Chondrocyte (in vitro differentiated cells): ENCODE measurements around the gene ARID3C. TPM values are rescaled to one million over a fixed set of nuclear protein-coding genes. Genes with fewer than 3 reads are reported as not detected.

Source experiments
- DNase-seq: peaks from one replicate; pipeline ENCODE4 v3.0.0; 2021; ENCODE audit warnings: mixed read lengths, low spot score
- H3K27ac Mint-ChIP-seq: one replicate; pipeline ENCODE4 v1.8.0; 2021; ENCODE audit warnings: mild to moderate bottlenecking, moderate library complexity, mixed read lengths; ENCODE audit not compliant: unreplicated experiment
- H3K27me3 Mint-ChIP-seq: 2 replicates; pipeline ENCODE4 v1.8.0; 2021; ENCODE audit warnings: low read depth, mixed read lengths
- H3K36me3 Mint-ChIP-seq: 2 replicates; pipeline ENCODE4 v1.8.0; 2021; ENCODE audit warnings: low read depth, mixed read lengths
- H3K4me1 Mint-ChIP-seq: 2 replicates; pipeline ENCODE4 v1.8.0; 2021; ENCODE audit warnings: low read depth, mild to moderate bottlenecking, mixed read lengths
- H3K4me3 Mint-ChIP-seq: one replicate; pipeline ENCODE4 v1.8.0; 2021; ENCODE audit warnings: mild to moderate bottlenecking, moderate library complexity, mixed read lengths; ENCODE audit not compliant: unreplicated experiment
- H3K9me3 Mint-ChIP-seq: 2 replicates; pipeline ENCODE4 v1.8.0; 2021; ENCODE audit warnings: low read depth, mixed read lengths
- CTCF ChIP-seq: fragments of 200-600 bp; sonication (generic); IDR thresholded peaks from 2 replicates; pipeline ENCODE4 v1.5.0; 2021; ENCODE audit warnings: antibody characterized with exemption, mild to moderate bottlenecking, moderate library complexity
- total RNA-seq: library from RNA; stranded (reverse); gene quantifications from 3 replicates; pipeline ENCODE4 v1.2.1, GENCODE V29; 2021

ARID3C gene
- total RNA-seq, 1 donor from 2014 or later: 0.20 TPM

GRCh38 chr9:34610434-34611206 lies 18.2 kb downstream of the ARID3C start:
- Mint-ChIP-seq H3K27ac (no peak overlapping the region), H3K4me3 (no peak overlapping the region), H3K27me3 (no peaks in the 10 kb centered on the region), H3K4me1 (peaks cover 19% of the 10 kb centered on the region), H3K36me3 (no peaks in the 10 kb centered on the region), H3K9me3 (no peaks in the 10 kb centered on the region)
- no peak for DNase-seq
- no peak for TF ChIP-seq CTCF

- Mint-ChIP-seq H3K4me1 (peaks cover 10% of the 10 kb centered on the region), H3K9me3 (no peaks in the 10 kb centered on the region), H3K4me3 (no peak overlapping the region), H3K27me3 (peaks cover 6% of the 10 kb centered on the region), H3K36me3 (no peaks in the 10 kb centered on the region), H3K27ac (no peak overlapping the region)
- no peak for DNase-seq
- no peak for TF ChIP-seq CTCF
Measured at GRCh38 chr9:34607331-34607730, 21.5 kb downstream of the ARID3C start.

- no peak for TF ChIP-seq CTCF
- Mint-ChIP-seq H3K27ac (no peak overlapping the region), H3K9me3 (no peaks in the 10 kb centered on the region), H3K4me3 (no peak overlapping the region), H3K4me1 (peaks cover 7% of the 10 kb centered on the region), H3K36me3 (no peaks in the 10 kb centered on the region), H3K27me3 (peaks cover 6% of the 10 kb centered on the region)
- DNase-seq: no peak
Measured at GRCh38 chr9:34606905-34607304, 22.0 kb downstream of the ARID3C start.

GRCh38 chr9:34606190-34606589 lies 22.7 kb downstream of the ARID3C start:
- Mint-ChIP-seq H3K4me1 (peaks cover 2% of the 10 kb centered on the region), H3K27ac (no peak overlapping the region), H3K9me3 (no peaks in the 10 kb centered on the region), H3K4me3 (no peak overlapping the region), H3K36me3 (no peaks in the 10 kb centered on the region), H3K27me3 (peaks cover 10% of the 10 kb centered on the region)
- no peak for DNase-seq
- no peak for TF ChIP-seq CTCF

- Mint-ChIP-seq H3K27ac (no peak overlapping the region), H3K4me3 (no peak overlapping the region), H3K27me3 (peaks cover 18% of the 10 kb centered on the region), H3K4me1 (no peaks in the 10 kb centered on the region), H3K9me3 (no peaks in the 10 kb centered on the region), H3K36me3 (no peaks in the 10 kb centered on the region)
- DNase-seq: no peak
- peak; percentile 97 for TF ChIP-seq CTCF
Measured at GRCh38 chr9:34603610-34604231, 25.1 kb downstream of the ARID3C start.
